SK-N-SH (cell line): ENCODE data around the gene CYP2F1. TPM values are rescaled to one million over a fixed set of nuclear protein-coding genes. Genes with fewer than 3 reads are reported as not detected.
"Not testable (repeated sequence)": the region's sequence is repeated elsewhere in the genome, so short reads cannot be mapped to it uniquely, and the experiment has no call there.

ENCODE experiments used
- CTCF ChIA-PET: fragments of 300-600, 350-600 bp; formaldehyde crosslinking; extraction: SDS; loops from one replicate; lab custom pipeline; 2021; lab: Yijun Ruan, JAX
- POLR2A ChIA-PET: fragments of 350-600 bp; sonication (Branson Sonifier 250); formaldehyde crosslinking; extraction: SDS; loops from one replicate; lab custom pipeline; 2020; ENCODE audit warnings: antibody characterized with exemption, inconsistent platforms; lab: Yijun Ruan, JAX
- DNase-seq: peaks from one replicate; pipeline ENCODE4 v3.0.0; 2012
- H2AFZ ChIP-seq: fragments of 200-600 bp; sonication (generic); 2 replicates; pipeline ENCODE4 v1.8.1; 2016; ENCODE audit warnings: antibody characterized with exemption, mild to moderate bottlenecking, low read depth
- H3F3A ChIP-seq: fragments of 200-600 bp; sonication (generic); replicated peaks from 2 replicates; pipeline ENCODE3; 2016; ENCODE audit warnings: antibody characterized with exemption, mild to moderate bottlenecking; ENCODE audit not compliant: insufficient read depth
- H3K27ac ChIP-seq, 2 experiments: fragments of 200-500 bp in 1 of 2; fragments of 200-600 bp in 1 of 2; sonication (Bioruptor generic) in 1 of 2; sonication (generic), shearing (Covaris generic) in 1 of 2; 2 replicates each; pipeline versions ENCODE4 v1.5.1 to v1.6.1; 2014 to 2016; ENCODE audit warnings: low read depth in 2 of 2, inconsistent platforms in 1 of 2, low read length in 1 of 2, mild to moderate bottlenecking in 1 of 2, mixed read lengths in 1 of 2
- H3K27me3 ChIP-seq: fragments of 200-600 bp; sonication (generic), shearing (Covaris generic); 2 replicates; pipeline ENCODE4 v1.6.1; 2016; ENCODE audit warnings: mixed run types; ENCODE audit not compliant: insufficient read depth
- H3K36me3 ChIP-seq, 2 experiments: fragments of 200-500 bp in 1 of 2; fragments of 200-600 bp in 1 of 2; sonication (Bioruptor generic) in 1 of 2; sonication (generic) in 1 of 2; replicated peaks in 1 of 2; 2 replicates each; pipeline versions ENCODE3 to v1.5.1; 2014 to 2016; ENCODE audit warnings: low read length in 1 of 2, mild to moderate bottlenecking in 1 of 2; ENCODE audit not compliant: insufficient read depth in 2 of 2, control insufficient read depth in 1 of 2
- H3K4me1 ChIP-seq, 2 experiments: fragments of 200-500 bp in 1 of 2; fragments of 200-600 bp in 1 of 2; sonication (Bioruptor generic) in 1 of 2; sonication (generic), shearing (Covaris generic) in 1 of 2; 2 replicates each; pipeline versions ENCODE4 v1.5.1 to v1.6.1; 2014 to 2016; ENCODE audit warnings: low read depth in 1 of 2, low read length in 1 of 2, mixed run types in 1 of 2; ENCODE audit not compliant: insufficient read depth in 2 of 2, control insufficient read depth in 1 of 2
- H3K4me2 ChIP-seq: fragments of 200-600 bp; sonication (generic), shearing (Covaris generic); 2 replicates; pipeline ENCODE4 v1.6.1; 2017; ENCODE audit warnings: mixed run types
- H3K4me3 ChIP-seq, 2 experiments: fragments of 200-500 bp in 1 of 2; fragments of 200-600 bp in 1 of 2; sonication (Bioruptor generic) in 1 of 2; sonication (generic), shearing (Covaris generic) in 1 of 2; 2 replicates each; pipeline versions ENCODE4 v1.5.1 to v1.8.1; 2014 to 2016; ENCODE audit warnings: low read depth in 2 of 2, inconsistent platforms in 1 of 2, low read length in 1 of 2, mild to moderate bottlenecking in 1 of 2, mixed read lengths in 1 of 2, moderate library complexity in 1 of 2
- H3K79me2 ChIP-seq: fragments of 200-600 bp; sonication (generic); 2 replicates; pipeline ENCODE4 v1.8.1; 2017; ENCODE audit warnings: mild to moderate bottlenecking; ENCODE audit not compliant: insufficient read depth
- H3K9ac ChIP-seq: fragments of 200-600 bp; sonication (generic); 2 replicates; pipeline ENCODE4 v1.6.1; 2017; ENCODE audit warnings: mixed run types
- H3K9me2 ChIP-seq: fragments of 200-600 bp; sonication (generic); 2 replicates; pipeline ENCODE4 v1.6.1; 2017; ENCODE audit warnings: mixed run types
- H3K9me3 ChIP-seq: fragments of 200-600 bp; sonication (generic); 2 replicates; pipeline ENCODE4 v1.6.1; 2017; ENCODE audit warnings: mixed run types, mild to moderate bottlenecking, moderate library complexity
- H4K20me1 ChIP-seq: fragments of 200-600 bp; sonication (generic); 2 replicates; pipeline ENCODE4 v1.6.1; 2017; ENCODE audit warnings: mild to moderate bottlenecking, mixed run types; ENCODE audit not compliant: insufficient read depth
- CTCF ChIP-seq: fragments of 200-600 bp; sonication (generic); IDR thresholded peaks from 2 replicates; pipeline ENCODE4 v1.6.1; 2017; ENCODE audit warnings: antibody characterized with exemption, mild to moderate bottlenecking, moderate library complexity
- FOXJ3 ChIP-seq: sonication (generic); formaldehyde crosslinking; IDR thresholded peaks from 2 replicates; pipeline ENCODE4 v1.5.1; 2020; ENCODE audit warnings: mild to moderate bottlenecking, missing genetic modification reagents
- IRF3 ChIP-seq: fragments of 150-350 bp; IDR thresholded peaks from 2 replicates; pipeline ENCODE4 v1.6.1; 2016; ENCODE audit warnings: mild to moderate bottlenecking, low read depth, low read length
- JUND ChIP-seq: IDR thresholded peaks from 2 replicates; pipeline ENCODE4 v1.4.0; 2012
- MAX ChIP-seq: IDR thresholded peaks from 2 replicates; pipeline ENCODE4 v1.4.0; 2012; ENCODE audit warnings: low read depth
- NFIC ChIP-seq: IDR thresholded peaks from 2 replicates; pipeline ENCODE4 v1.4.0; 2012; ENCODE audit warnings: borderline replicate concordance
- PBX3 ChIP-seq: IDR thresholded peaks from 2 replicates; pipeline ENCODE4; 2012
- POLR2AphosphoS5 ChIP-seq: IDR thresholded peaks from 2 replicates; pipeline ENCODE4 v1.6.1; 2012; ENCODE audit warnings: low read depth, low read length
- RAD21 ChIP-seq: IDR thresholded peaks from 2 replicates; pipeline ENCODE4 v1.6.1; 2012; ENCODE audit warnings: mild to moderate bottlenecking, low read length
- REST ChIP-seq: IDR thresholded peaks from 2 replicates; pipeline ENCODE4 v1.6.1; 2012; ENCODE audit warnings: mild to moderate bottlenecking, low read depth, low read length, moderate library complexity
- RXRA ChIP-seq: IDR thresholded peaks from 2 replicates; pipeline ENCODE4 v1.4.0; 2012; ENCODE audit warnings: low read depth, mild to moderate bottlenecking, borderline replicate concordance
- TAF1 ChIP-seq: IDR thresholded peaks from 2 replicates; pipeline ENCODE4 v1.6.1; 2012; ENCODE audit warnings: low read depth, mild to moderate bottlenecking, low read length, moderate library complexity, borderline replicate concordance
- TCF12 ChIP-seq: IDR thresholded peaks from 2 replicates; pipeline ENCODE4 v1.4.0; 2012
- WGBS: methylation state at CpG from one replicate; pipeline ENCODE4 v1.1.6; 2017; ENCODE audit warnings: low lambda C conversion rate; 5-methylcytosine and 5-hydroxymethylcytosine counted together
- polyA plus RNA-seq, 3 experiments: library from polyadenylated mRNA; depleted of rRNA; stranded (reverse); fragments of >200 nt; gene quantifications; 2 replicates each; pipeline ENCODE4 v1.2.3, GENCODE V29; 2012

CYP2F1 gene
- polyA plus RNA-seq, 1 of the 3 experiments (the other 2 are of a cell fraction) = not detected

- no peak overlapping the region for H3K9ac ChIP-seq
- H3K79me2 ChIP-seq = no peaks in the 10 kb centered on the region
- no peaks in the 10 kb centered on the region for H4K20me1 ChIP-seq
- H3K9me2 ChIP-seq = no peaks in the 10 kb centered on the region
- H3K9me3 ChIP-seq = no peaks in the 10 kb centered on the region
- 19% methylated on average over 8 of the region's 8 CpGs for WGBS
- H2AFZ ChIP-seq = no peak overlapping the region
- H3K4me3 ChIP-seq = no peak overlapping the region
- H3K27me3 ChIP-seq = peaks cover 71% of the 10 kb centered on the region
- TF ChIP-seq TAF1 (no peak), RAD21 (no peak), CTCF (no peak), RXRA (no peak), POLR2AphosphoS5 (no peak), MAX (no peak), FOXJ3 (CRISPR knock-in tag) (no peak), PBX3 (no peak), REST (no peak), TCF12 (no peak), IRF3 (no peak), NFIC (no peak), JUND (no peak)
- no peaks in the 10 kb centered on the region for H3K4me1 ChIP-seq
- no peaks in the 10 kb centered on the region for H3F3A ChIP-seq
- ChIA-PET POLR2A (no interaction called here), CTCF (interaction anchor here (1.3 kb wide), 1 partner anchor 28 kb away, joined by 5 read pairs; no protein-coding TSS in a partner anchor)
- H3K36me3 ChIP-seq = no peaks in the 10 kb centered on the region
- H3K4me2 ChIP-seq = no peak overlapping the region
- no peak overlapping the region for H3K27ac ChIP-seq
- DNase-seq = no peak
These were observed 2.0 kb downstream of the CYP2F1 start for GRCh38 chr19:41116261-41116660.

GRCh38 chr19:41120929-41121911, 7.0 kb downstream of the CYP2F1 start:
- peaks cover 47% of the 10 kb centered on the region for H3K27me3 ChIP-seq
- H3F3A ChIP-seq, H3K4me2 ChIP-seq, H4K20me1 ChIP-seq, H3K4me3 ChIP-seq, H3K9me3 ChIP-seq, H3K9me2 ChIP-seq, CTCF ChIA-PET, H3K79me2 ChIP-seq, H3K9ac ChIP-seq, H3K4me1 ChIP-seq, POLR2A ChIA-PET, H3K27ac ChIP-seq, H3K36me3 ChIP-seq, H2AFZ ChIP-seq, DNase-seq: not testable (repeated sequence)
- WGBS = 35% methylated on average over 35 of the region's 41 CpGs

GRCh38 chr19:41122846-41123245, 8.6 kb downstream of the CYP2F1 start:
- CTCF ChIA-PET, H3K9me2 ChIP-seq, H2AFZ ChIP-seq, H3K27ac ChIP-seq, POLR2A ChIA-PET, H3F3A ChIP-seq, H3K4me2 ChIP-seq, H3K4me1 ChIP-seq, DNase-seq, H3K9me3 ChIP-seq, H3K4me3 ChIP-seq, H3K36me3 ChIP-seq, H3K9ac ChIP-seq, H3K79me2 ChIP-seq, H4K20me1 ChIP-seq: not testable (repeated sequence)
- H3K27me3 ChIP-seq = peaks cover 39% of the 10 kb centered on the region; the same call in 1 of the 2 replicates
- WGBS = 21% methylated on average over 7 of the region's 13 CpGs
